HUDEP-2 (cell line): ENCODE measurements around the gene UNC5A.

Experiments used
- DNase-seq, 76 experiments: peaks; one replicate each; lab custom pipeline; 2025; ENCODE audit not compliant: unreplicated experiment in 76 of 76; lab: John Stamatoyannopoulos, UW

The UNC5A gene

DNA sequence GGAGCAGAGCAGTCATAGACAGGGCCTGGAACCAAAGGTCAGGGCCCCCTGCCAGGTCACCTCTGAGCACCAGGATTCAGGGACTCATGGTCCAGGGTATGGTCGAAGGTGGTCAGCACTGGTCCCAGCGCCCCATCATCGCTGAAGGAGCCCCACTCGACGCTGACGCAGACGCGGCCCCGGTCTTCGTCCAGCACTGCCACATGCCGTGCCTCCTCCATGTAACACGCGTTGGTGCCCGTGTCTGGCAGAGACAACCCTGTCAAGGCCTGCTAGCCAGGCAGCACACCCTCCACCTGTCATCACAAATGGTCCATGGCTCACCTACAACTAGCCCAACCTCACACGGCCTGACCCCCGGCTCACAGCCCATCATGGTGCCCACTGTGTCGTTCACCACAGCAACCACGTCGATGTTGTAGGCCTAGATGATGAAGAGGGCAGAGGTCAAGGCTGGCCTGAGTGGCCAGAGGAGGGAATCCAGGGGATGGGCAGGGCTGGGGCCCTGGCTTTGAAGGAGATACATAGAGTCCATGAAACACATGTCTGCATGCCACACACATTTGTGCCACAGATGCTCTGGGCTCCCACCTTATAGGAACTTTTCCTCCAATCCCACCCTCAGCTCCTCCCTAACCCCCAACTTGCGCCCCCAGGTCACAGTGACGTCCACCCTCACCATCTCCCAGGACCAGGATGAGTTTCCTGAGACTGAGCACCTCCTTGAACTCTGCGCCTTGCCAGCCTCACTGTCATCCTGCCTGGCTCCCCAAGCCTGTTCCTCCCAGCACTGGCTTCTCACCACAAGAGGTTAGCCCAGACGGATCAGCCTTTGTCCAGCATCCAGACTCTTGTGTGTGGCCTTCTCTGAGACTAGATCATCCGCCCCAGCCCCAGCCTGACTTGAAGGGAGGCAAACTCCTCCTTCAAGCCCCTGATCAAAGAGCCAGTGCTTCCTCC, 79.2 kb downstream of the UNC5A start:
- no peak for DNase-seq

DNA sequence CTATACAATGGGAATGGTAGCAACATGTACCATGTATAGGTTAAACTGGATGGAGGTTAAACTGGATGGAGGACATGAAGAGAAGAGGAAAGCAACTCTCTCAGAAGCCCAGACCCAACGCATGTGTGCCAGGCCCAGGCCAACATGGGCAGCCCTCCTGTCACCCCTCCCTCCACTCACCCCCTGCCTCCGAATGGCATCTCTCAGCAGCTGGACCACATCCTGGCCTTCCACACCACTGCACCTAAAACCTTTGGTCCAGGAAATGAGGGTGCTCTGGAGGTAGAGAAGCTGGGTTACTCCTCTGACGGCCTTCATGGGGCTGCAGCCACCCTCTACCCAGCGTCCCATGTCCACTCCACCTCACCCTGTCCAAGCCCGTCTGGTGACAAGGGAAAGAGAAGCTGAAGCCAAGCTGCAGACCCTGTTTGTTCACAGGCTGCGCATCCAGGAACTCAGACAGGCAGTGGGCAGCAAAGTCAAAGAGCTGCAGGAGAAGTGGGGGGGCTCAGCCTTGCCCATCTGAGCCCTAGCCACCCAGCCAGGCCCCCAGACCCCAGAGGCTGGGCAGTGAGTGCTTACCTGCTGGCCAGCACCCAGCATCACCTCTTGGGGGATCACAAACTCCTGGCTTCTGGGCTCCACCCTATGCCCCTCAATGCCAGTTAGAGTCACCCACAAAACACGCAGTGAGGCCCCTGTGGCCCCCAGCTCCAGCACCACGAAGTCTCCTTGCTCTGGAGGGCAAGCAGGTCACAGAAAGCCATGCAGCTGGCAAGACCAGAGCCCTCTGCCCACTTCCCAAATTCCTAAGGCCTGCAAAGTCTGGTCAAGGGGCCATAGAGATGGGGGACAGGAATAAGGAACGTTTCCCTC, 80.3 kb downstream of the UNC5A start:
- no peak for DNase-seq

DNA sequence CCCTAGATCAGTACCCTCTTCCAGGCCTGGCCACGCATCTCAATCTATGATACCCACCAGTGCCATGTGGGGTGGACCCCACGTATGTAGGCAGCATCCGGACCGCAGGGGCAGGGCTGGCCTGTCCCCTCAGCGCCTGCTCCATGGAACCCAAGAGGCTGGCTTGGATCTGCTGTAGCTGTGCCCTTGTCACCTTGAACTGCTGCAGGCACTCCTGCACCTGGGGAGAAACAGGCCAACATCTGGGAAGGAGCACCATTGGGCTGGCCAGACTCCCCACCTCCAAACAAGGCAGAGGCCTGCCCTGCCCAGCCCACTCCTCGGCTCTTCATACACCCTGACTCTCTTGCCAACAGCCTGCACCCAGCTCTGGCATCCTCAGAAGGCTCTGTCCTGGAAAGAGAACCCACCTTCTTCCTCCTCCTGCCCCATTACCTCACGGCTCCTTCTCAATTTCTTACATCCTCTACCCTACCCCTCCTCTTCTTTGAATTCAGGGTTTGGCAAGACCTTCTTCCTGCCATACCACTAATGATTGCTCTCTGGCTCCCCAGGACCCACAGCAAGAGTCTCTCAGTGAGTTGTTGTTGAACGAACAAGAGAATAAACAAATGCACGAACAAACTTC, 81.1 kb downstream of the UNC5A start:
- DNase-seq = no peak

DNA sequence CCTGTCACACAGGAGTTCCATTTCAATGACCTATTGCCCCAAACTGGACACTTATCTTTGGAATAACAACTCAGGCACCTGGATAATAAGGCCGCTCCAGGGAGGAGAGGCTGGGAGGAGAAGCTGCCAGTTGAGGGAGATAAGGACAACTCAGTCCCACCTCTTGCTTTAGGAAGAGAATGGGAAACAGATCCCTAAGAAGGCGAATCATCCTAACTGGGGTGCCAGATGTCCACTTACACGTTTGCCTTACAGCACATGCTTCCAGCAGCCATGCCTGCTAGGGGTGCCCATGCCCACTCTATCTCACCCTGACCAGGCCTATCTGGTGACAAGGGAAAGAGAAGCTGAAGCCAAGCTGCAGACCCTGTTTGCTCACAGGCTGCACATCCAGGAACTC, 82.3 kb downstream of the UNC5A start:
- no peak for DNase-seq

- no peak for DNase-seq
These were observed 83.9 kb downstream of the UNC5A start for GRCh38 chr5:176894298-176894697.

DNA sequence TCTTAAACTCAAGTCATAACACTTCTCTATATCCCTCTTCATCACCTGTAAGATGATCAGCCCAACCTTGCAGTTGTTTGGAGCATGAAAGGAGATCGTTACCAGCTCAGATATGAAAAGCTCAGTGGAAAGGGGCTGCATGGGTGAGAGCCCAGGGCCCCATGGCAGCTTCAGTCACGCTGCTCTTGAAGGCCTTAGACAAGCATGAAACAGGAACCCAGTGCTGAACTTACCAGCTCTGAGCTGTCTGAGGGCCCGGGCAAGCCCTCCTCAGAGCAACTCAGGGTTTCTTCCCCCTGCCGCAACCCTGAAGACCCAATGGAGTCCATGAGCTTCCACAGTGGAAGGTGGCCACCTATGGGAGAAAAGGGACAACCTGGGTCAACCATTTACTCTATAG, 85.5 kb downstream of the UNC5A start:
- DNase-seq = no peak

GRCh38 chr5:176897263-176897662, 86.9 kb downstream of the UNC5A start:
- no peak for DNase-seq

- DNase-seq = no peak
These were observed 89.0 kb downstream of the UNC5A start, which contains the start of gene HK3 for GRCh38 chr5:176899296-176899891. HK3 (minus strand) TSS chr5:176899346; CDS start chr5:176896159, 3,187 bp downstream.

DNA sequence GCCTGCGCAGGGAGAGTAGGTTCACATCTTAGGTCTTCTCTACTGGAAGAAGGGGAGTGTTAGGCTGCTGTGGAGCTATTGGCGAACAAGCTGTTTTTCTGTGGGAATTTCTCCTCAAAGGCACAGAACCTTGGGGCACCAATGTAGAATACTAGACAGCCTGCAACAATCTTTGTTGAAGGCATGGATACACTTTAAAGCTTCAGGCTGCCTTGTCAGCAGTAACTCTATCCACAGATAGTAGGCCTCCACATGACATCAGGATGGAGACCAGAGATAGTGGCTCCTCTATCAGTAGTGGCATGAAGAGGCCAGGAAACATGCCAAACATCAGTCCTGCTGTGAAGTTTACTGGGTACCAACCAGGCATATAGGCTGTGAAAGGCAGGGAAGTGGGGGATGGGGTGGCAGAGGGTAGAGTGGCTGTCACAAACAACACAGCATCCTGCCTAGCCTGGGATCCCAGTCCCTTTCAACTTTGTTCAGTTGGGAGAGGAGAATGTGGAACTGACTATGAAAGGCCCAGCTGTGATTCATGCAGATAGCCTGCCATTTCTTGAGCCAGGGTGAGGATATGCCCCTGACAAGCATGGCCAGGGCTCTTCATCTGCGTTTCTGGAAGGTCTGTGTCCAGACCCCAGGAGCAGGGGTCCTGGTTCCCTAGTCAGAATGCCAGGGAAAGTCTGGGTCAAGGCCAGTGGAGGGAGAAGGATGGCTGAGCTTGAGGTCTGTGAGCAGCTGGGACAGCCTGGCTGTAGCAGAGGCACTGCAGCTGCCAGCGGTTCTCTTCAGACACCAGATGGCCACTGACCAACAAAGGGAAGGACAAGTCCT, 89.8 kb downstream of the UNC5A start:
- peak in 8 of 76 experiments; percentile 1 to 15 (median 8) for DNase-seq

DNA sequence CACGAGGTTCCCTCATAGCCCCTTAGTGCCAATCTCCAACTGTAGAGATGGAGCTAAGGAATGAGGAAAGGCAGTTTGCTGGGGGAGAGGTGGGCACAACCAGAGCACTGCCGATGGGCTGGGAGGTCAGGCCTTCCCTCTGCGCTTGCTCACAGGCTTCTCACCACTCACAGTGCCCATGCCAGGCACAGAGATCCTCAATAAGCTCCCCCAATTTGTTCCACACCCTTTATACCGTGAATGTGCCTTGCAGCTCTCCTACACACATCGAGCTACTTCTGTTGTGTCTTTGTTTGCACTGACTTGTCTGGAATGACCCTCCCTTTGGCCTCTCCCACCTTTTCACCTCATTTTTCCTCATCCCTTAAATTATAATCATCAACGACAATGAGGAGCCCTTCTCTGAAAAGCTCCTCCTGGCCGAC, 90.4 kb downstream of the UNC5A start:
- DNase-seq = no peak

DNA sequence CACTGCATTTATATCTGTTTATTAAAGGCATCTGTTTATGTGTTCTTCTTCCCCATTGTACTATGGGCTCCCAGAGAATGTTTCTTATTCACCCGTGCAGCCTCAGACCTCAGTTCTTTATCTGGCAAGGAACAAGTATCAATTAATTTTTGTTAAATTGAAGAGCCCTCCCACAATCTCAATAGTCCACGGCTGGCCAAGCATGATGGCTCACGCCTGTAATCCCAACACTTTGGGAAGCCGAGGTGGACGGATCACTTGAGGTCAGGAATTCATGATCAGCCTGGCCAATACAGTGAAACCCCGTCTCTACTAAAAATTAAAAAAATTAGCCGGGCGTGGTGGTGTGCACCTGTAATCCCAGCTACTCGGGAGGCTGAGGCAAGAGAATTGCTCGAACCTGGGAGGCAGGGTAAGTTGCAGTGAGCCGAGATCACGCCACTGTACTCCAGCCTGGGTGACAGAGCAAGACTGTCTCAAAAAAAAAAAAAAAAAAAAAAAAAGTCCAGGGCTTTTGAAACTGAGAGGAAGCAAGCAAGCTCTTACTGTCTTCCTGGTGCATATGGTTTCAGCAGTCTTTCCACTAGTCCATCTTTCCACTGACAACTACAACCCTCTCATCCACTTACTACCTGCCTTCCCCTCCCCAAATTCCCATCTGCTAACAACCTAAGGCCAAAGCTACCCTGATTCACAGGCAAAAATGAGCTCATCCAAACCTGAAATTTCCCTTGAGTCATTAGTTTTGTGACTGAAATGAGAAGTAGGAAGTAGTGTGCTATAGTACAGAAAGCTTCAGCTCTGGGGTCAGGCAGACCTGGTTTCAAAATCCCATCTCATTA, 91.1 kb downstream of the UNC5A start:
- no peak for DNase-seq

DNA sequence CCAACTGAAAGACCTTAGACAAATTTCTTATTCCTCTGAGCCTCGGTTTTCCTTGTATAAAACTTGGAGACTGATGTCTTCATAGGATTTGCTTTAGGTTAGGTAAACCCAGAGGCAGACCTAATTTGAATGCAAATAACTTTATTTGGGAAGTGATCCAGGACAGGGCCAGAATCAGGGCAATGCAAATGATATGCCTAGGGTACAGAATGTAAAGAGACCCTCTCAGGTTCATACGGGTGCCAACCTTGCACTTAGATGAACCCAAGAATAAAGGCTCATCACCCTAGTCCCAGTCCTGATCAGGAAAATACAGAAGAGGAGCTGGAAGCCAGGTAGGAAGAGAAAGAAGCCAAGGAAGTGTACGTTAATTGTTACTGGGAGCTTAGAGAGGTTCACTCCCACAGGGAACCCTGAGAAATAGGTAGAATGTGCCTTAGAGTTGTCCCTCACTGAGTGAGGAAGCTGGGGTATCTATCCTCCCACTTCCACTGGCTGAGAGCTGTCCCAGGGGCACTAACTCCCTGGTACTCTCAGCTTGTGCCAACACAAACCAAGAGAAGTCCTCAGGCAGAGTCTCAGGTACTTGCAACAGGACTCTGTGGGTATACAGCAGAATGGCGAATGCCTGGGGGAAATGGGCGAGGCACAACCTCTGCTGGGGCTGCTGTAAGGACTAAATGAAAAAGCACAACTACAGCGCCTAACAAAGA, 91.9 kb downstream of the UNC5A start:
- DNase-seq = no peak

DNA sequence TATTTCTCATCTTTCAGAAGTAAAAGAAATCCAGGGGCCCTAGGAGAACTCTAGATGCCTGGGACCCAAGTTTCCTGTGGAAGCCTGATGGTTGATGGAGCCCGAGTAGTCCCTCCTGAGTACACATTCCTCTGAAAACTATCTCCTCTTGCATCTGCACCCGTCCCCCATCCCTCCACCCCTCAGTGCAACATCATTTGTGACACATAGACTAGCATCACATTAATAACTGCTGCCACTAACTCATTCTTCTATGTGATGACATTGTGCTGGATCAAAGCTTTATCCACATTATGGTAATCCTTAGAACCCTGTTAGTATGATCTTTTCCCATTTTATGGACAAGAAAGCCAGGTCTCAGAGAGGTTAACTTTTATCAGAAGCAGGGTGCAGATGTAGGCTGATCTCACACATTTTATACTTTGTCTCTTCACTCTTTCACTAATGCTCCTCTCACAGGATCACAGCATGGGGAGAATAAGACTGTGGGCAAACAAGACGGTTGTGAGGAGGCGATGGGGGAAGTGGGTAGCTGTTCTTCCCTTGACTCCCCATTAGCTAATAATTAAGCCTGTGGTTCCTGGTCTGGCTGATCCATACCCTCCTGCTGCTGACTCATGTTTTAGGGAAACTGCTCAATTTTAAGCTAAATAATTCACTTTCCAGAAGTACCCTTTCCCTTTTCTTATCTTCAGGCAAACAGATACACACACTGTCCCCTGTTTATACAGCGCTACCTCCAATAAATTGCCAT, 92.7 kb downstream of the UNC5A start:
- no peak for DNase-seq

DNA sequence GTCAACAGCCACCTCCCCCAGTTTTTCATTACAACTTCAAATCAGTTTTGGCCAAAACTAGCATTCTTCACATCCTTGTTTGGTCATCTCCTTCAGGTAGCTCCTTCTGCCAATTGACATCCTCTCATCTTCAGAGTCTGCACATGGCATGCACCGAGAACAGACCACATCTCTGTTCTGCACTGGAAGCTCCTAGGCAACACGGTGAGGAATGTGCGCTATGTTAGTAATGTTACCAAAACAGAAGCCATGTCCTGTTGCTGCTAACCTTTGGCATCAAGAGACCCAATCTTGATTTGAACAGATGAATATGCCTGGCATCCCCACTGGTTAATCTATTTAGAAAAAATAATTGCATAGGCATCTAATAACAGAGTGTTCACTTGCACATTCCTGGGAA, 93.9 kb downstream of the UNC5A start:
- no peak for DNase-seq

DNA sequence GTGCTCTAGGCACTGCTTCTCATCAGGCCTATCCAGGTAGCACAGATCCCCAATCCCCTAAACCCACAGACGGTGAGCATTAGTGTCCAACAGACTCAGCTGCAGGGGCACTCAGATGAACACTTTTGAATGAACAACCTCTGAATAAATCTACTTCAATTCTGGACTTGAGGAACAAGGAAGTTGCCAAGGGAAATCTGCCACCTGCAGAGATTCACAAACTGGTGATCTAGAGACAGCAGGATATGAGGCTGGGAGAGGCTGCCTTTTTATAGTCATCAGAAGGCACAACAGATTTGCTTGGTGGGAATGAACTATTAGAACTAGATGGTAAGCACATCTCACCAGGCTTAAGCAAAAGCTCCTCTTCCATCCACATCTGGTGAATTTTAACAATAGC, 95.8 kb downstream of the UNC5A start:
- DNase-seq = no peak

GRCh38 chr5:176906796-176907195, 96.4 kb downstream of the UNC5A start:
- no peak for DNase-seq

DNA sequence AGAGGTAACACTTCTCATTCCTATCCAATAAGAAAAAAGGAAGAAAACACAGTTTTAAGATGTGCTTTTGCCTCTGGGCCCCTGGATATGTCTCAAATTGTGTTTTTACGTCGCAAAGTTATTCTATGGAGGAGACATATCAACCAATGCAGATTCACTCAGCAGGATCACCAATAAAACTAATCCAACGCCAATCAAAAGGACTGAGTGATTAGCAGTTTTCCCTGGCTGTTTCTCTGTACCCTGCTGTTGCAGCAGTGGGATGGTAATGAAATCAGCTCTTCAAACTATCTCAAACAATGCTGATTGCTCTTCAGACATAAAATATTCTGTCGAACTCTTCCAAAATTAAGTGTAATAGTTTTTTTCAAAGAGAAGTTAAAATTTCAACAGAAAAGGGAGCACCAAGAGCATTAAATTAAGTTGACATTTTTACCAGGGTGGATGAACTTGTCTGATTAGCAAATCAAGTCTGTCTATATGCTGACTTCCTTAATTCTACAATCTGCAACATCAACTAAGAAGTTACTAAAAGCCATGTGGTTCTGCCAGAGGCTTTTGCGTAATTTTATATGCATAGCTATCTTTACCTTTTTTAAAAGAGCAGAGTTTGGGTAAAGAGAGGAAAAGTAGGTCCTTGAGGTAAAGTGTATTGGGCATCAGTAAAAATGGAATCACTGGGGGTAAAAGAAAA, 98.5 kb downstream of the UNC5A start:
- no peak for DNase-seq
